ENCODE results near the gene CDKN1C.

GRCh38 chr11:2833716-2834502 lies 51.7 kb downstream of the CDKN1C start:
- TF ChIP-seq CEBPB (IDR thresholded peaks at IDR 0.05) (no peak), TAF1 (IDR thresholded peaks at IDR 0.05; ENCODE audit: low read depth) (no peak), EGR1 (IDR thresholded peaks at IDR 0.05) (no peak), RAD21 (IDR thresholded peaks at IDR 0.05; ENCODE audit: low read depth) (no peak), EP300 (IDR thresholded peaks at IDR 0.05; ENCODE audit: borderline replicate concordance) (no peak), ZBTB7A (IDR thresholded peaks at IDR 0.05; ENCODE audit: low read depth) (no peak), YY1 (IDR thresholded peaks at IDR 0.05; ENCODE audit: low read depth) (no peak), TEAD4 (IDR thresholded peaks at IDR 0.05) (no peak), NFIC (IDR thresholded peaks at IDR 0.05) (no peak)
- TF ChIP-seq, protein P1, sequence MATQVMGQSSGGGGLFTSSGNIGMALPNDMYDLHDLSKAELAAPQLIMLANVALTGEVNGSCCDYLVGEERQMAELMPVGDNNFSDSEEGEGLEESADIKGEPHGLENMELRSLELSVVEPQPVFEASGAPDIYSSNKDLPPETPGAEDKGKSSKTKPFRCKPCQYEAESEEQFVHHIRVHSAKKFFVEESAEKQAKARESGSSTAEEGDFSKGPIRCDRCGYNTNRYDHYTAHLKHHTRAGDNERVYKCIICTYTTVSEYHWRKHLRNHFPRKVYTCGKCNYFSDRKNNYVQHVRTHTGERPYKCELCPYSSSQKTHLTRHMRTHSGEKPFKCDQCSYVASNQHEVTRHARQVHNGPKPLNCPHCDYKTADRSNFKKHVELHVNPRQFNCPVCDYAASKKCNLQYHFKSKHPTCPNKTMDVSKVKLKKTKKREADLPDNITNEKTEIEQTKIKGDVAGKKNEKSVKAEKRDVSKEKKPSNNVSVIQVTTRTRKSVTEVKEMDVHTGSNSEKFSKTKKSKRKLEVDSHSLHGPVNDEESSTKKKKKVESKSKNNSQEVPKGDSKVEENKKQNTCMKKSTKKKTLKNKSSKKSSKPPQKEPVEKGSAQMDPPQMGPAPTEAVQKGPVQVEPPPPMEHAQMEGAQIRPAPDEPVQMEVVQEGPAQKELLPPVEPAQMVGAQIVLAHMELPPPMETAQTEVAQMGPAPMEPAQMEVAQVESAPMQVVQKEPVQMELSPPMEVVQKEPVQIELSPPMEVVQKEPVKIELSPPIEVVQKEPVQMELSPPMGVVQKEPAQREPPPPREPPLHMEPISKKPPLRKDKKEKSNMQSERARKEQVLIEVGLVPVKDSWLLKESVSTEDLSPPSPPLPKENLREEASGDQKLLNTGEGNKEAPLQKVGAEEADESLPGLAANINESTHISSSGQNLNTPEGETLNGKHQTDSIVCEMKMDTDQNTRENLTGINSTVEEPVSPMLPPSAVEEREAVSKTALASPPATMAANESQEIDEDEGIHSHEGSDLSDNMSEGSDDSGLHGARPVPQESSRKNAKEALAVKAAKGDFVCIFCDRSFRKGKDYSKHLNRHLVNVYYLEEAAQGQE (IDR thresholded peaks at IDR 0.05; ENCODE audit: low read depth) = no peak
- TF ChIP-seq, protein P2, sequence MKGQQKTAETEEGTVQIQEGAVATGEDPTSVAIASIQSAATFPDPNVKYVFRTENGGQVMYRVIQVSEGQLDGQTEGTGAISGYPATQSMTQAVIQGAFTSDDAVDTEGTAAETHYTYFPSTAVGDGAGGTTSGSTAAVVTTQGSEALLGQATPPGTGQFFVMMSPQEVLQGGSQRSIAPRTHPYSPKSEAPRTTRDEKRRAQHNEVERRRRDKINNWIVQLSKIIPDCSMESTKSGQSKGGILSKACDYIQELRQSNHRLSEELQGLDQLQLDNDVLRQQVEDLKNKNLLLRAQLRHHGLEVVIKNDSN (IDR thresholded peaks at IDR 0.05) = no peak
- TF ChIP-seq, protein P3, sequence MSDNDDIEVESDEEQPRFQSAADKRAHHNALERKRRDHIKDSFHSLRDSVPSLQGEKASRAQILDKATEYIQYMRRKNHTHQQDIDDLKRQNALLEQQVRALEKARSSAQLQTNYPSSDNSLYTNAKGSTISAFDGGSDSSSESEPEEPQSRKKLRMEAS (IDR thresholded peaks at IDR 0.05) = no peak
